Measurements from ENCODE around the gene SLC22A15. TPM values are rescaled to one million over a fixed set of nuclear protein-coding genes. Genes with fewer than 3 reads are reported as not detected.
"Not testable (repeated sequence)": the region's sequence is repeated elsewhere in the genome, so short reads cannot be mapped to it uniquely, and the experiment has no call there.

SLC22A15 gene
- 7.1 TPM for polyA plus RNA-seq (ENCODE audit: insufficient read length)
- long read RNA-seq, donor 1, result 0 reads
- long read RNA-seq, donor 2, result 0 reads
- long read RNA-seq, donor 3, result 0 reads
- long read RNA-seq, donor 4, result 0 reads
- long read RNA-seq, donor 5, result 0 reads
- long read RNA-seq, donor 6, full-length matches to known transcripts, result 1 of 1 reads
- long read RNA-seq, donor 6, partial matches to known transcripts, result 0 of 1 reads
- long read RNA-seq, donor 6, other reads (novel, unspliced or antisense), result 0 of 1 reads
- long read RNA-seq, donor 7, result 0 reads
- long read RNA-seq, donor 8, full-length matches to known transcripts, result 1 of 1 reads
- long read RNA-seq, donor 8, partial matches to known transcripts, result 0 of 1 reads
- long read RNA-seq, donor 8, other reads (novel, unspliced or antisense), result 0 of 1 reads

- peak; percentile 39 for DNase-seq
These were observed at the start of gene SLC22A15 for GRCh38 chr1:115976062-115976920. SLC22A15 (plus strand) TSS chr1:115976513; CDS start chr1:115976628, 115 bp downstream.

DNA sequence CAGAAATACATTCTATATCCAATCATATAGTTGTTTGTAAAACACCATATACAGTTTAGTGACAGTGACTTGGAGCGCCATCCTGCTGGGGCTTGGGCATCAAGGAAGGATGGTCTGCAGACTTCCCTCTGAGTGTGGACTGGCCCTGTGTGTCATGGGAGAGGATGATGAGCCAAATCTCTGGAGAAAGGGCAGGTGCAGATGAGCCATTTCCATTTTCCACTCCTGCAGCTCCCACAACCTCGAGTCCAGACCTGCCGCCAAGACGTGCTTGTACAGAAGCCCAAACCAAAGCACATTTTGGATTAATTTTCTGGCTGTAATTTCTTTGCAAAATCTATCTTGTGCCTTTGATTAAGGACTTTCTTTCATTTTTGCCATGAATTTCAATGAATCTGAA, 48.3 kb upstream of the SLC22A15 start:
- DNase-seq, result no peak

GRCh38 chr1:115929881-115930280, 46.4 kb upstream of the SLC22A15 start:
- DNase-seq, result no peak

DNA sequence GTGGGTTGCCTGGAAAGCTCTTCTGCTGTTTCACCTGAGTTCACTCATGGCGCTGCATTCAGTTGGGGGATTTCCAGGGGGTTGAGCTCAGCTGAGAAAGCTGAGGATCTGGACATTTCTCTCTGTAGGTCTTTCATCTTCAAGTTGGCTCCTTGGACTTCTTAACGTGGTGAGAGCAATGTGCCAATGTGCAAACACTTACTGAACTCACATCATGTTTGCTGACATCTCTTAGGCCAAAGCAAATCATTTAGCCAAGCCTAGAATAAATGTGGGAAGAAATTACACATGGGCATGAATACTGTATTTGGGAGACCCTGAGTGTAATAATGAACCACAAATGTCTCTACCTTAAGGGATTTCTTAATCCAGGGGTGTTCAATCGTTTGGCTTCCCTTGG, 42.7 kb upstream of the SLC22A15 start:
- no peak for DNase-seq

- no peak for DNase-seq
These were observed 36.9 kb upstream of the SLC22A15 start for GRCh38 chr1:115939455-115939854.

- DNase-seq, result no peak
These were observed 30.2 kb upstream of the SLC22A15 start for GRCh38 chr1:115946116-115946515.

DNA sequence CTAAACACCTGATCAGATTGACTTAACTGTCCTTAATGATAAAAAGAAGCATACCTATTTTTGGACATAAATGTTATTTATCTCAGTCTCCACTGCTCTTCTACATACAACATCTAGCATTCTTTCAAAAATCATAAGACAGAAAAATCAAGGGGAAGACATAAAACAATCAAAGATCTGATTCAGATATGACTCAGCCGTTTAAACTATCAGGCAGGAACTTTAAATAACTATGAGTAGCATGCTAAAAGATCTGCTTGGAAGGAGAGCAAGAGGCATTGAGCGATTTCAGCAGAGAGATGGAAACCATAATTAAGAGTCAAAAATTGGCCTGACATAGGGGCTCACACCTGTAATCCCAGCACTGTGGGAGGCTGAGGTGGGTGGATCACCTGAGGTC, 27.2 kb upstream of the SLC22A15 start:
- DNase-seq, result no peak

DNA sequence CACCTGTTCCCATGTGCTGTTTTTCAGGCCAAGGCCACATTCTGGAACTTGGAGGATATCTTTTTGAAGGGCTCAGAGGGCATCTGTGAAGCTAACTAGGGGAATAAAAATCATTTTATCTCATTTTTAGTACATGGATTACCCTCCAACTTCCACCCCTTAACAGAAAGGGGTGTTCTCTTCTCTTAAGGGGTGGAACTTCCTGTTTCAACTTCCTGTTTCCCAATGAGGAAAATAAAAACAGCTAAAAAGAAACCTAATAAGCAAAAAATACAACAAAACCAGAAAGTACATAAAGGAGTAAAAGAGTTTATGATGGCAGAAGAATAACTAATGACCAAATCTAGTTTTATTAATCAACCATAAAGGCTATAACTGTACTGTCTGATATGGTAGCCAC, 24.8 kb upstream of the SLC22A15 start:
- no peak for DNase-seq

DNA sequence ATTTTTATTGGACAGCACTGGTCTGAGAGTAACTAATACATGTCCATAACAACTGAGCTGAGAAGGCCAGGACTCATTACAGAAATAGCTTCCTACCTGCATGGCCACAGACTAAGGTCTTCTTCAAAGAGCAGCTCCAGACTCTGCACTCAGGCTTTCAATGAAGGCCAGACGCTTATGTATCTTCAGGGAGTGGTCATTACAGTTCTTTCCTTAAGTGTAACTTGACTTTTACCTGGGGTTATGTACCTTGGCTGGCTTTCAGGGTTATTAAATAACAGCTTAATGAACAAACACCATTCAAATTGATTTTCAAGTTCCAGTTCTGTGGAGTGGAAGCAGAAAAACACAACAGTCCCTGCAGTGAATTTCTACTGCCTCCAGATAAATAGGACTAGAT, 23.8 kb upstream of the SLC22A15 start:
- DNase-seq, result no peak

GRCh38 chr1:115953180-115953579, 23.1 kb upstream of the SLC22A15 start:
- no peak for DNase-seq

GRCh38 chr1:115954684-115955083, 21.6 kb upstream of the SLC22A15 start:
- DNase-seq, result no peak

- DNase-seq, result no peak
These were observed 21.1 kb upstream of the SLC22A15 start for GRCh38 chr1:115955228-115955627.

DNA sequence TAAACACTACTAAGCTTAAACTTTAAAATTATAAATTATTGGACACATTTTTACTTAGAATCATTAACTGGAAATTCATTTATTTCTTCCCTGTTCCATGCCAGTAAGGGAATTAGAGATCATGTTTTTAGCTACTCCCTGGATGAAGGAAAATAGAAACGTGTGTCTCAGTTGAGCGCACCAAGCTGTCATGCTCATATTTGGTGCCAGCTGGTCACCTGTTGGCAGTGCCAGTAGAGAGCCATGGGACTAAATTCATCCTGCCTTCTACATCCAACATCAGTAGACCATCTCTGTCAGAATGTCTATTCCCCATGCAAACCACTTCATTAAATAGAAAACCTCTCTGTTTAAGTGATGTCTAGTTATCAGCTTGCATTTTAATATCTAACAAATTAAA, 17.4 kb upstream of the SLC22A15 start:
- DNase-seq, result no peak

DNA sequence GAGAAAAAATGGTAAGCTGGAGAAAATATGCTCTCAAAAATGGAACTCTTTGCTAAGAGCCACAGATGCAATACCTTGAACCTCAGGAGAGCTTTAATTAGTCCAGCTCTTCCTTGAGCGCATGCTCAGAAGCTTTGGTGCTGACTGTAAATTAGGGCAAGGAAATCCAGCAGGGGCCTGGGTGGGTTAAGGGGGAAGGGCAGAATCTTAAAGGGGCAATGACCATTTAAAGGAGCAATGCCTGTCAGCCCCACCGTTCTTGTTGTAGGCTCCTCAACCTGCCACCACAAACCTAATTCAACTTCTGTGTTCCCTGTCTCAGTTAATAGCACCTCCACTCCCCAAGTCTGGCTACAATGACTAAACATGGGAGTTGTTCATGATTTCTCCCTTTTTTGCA, 6.8 kb upstream of the SLC22A15 start:
- DNase-seq, result peak; percentile 53

DNA sequence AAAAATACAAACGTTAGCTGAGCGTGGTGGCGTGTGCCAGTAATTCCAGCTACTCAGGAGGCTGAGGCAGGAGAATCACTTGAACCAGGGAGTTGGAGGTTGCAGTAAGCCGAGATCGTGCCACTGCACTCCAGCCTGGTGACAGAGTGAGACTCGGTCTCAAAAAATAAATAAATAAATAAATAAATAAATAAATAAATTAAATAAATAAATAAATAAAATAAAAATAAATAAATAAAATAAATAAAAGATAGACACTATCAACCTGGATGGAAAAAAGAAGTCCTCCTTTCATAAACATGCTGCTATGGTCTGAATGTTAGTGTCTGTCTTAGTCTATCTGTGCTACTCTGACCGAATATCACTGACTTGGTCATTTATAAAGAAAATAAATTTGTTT, 4.5 kb upstream of the SLC22A15 start:
- not testable (repeated sequence) for DNase-seq

GRCh38 chr1:115973154-115973553, 3.2 kb upstream of the SLC22A15 start:
- DNase-seq, result no peak

DNA sequence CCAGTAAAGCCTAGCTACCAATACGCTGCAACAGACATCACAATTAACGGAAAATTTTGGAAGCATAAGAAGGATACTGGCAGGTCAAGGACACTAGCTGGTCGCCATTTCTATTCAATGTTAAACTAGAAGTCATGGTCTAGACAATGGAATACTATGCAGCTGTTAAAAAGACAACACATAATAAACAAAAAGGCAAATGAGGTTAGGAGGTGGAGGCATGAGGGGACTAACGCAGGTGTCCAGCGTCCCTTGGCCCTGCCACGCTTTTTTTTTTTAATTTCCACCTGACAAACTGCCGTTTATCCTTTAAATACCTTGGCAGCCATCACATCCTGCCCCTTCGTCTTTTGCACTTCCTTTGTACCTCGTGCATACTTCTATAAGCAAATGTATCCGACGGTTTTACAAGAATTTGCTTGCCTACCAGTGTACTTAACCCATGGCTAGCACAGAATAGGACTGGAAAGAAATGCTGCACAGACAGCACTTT, 698 bp upstream of the SLC22A15 start:
- DNase-seq, result no peak

- DNase-seq, result no peak
These were observed 697 bp downstream of the SLC22A15 start for GRCh38 chr1:115976921-115977498.

- DNase-seq, result no peak
These were observed 1.4 kb downstream of the SLC22A15 start for GRCh38 chr1:115977499-115978258.

DNA sequence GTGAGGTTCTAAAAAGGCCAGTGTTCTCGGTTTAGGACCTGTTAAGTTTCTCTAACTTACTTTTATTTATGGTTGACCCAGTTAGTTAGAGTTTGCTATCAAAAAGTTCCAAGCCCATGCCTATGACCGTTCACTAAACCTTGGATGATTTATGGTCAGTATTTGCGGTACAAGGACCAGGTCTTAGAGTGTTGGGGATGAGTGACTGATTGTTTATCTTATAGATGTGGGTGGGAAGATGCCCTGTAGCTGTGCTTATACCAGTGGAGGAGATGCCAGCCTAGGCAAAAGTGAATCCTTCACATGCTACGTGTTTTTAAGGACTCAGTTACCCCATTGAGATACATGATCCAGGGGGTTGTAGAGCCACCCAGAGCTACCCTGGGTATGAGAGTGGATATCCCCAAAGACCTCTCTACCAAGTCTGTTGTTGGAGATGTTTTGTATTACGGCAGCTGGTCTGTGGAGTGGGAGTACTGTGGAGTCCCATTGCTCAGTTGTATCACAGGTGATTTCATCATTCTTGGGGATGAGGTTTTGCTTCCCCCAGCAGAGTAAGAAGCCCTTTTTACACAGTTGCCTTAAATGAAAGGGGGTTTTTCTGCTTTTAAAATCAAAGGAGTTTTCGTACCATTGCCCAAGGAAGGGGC, 2.1 kb downstream of the SLC22A15 start:
- DNase-seq, result no peak

- no peak for DNase-seq
These were observed 3.8 kb downstream of the SLC22A15 start for GRCh38 chr1:115980156-115980555.
